HL-60/S4 treated with phorbol 12-myristate 13-acetate at 8.2 ng/mL for 4 days and 3 days (cell line): ENCODE measurements around the gene OCA2.
"Not testable (repeated sequence)": the region's sequence is repeated elsewhere in the genome, so short reads cannot be mapped to it uniquely, and the experiment has no call there.

Experiments used
- in situ Hi-C: fragments of 300-500 bp; cut with MboI; formaldehyde crosslinking; loops from 2 replicates; pipeline ENCODE4 v1.15.0; 2022; ENCODE audit warnings: low sequenced_read_pairs

The OCA2 gene

GRCh38 chr15:27746401-27746955, 352.6 kb downstream of the OCA2 start:
- in situ Hi-C loops: no loop called here

DNA sequence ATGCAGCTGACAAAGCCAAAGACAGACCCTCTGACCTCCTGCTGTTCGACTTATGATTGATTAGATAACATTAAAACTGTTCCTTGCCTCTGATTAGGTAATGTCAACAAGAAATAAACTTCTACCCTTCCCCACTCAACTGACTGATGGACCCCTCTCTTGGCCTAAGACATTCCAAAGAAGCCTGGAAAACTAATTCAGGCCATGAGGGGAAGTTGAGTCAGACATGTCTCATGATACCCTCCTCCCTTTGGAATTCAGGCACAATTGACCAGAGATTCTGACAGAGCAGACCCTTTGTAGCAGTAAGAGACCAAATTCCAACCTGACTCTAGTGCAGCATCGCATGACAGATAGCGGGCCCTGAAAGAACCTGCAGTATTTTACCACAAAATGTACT, 354.5 kb downstream of the OCA2 start:
- in situ Hi-C loops: no loop called here

- in situ Hi-C loops: no loop called here
Measured at GRCh38 chr15:27743638-27744037, 355.5 kb downstream of the OCA2 start.

- in situ Hi-C loops: no loop called here
Measured at GRCh38 chr15:27742751-27743477, 356.2 kb downstream of the OCA2 start.

DNA sequence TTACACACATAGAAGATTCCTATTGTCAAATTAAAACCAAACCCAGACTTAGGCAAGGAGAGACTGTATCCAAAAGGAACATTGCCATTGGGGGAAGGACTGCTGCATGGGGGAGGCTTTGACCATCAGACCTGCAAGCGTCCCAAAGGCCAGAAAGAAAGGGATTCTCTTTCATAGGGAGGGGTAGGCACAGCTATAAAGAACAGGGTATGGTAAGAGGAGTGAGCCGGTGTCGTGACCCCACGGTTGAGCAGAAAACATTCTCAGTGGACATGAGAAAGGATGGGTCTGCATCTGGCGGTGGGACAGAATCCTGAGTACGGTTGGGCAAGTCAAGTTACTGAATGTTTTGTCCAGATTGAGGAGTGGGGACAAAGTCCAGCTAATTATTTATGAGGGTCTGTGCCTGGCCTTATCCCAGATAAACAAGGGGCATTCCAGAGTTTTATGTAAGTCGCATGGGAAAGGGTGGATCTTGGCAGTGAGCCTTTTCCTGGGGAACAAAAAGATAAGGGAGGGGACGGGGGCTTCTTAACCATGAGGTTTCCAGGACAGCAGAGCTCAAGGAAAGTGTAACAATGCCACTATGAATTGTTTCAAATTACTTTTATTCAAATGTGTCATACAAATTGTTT, 357.8 kb downstream of the OCA2 start:
- in situ Hi-C loops: no loop called here

DNA sequence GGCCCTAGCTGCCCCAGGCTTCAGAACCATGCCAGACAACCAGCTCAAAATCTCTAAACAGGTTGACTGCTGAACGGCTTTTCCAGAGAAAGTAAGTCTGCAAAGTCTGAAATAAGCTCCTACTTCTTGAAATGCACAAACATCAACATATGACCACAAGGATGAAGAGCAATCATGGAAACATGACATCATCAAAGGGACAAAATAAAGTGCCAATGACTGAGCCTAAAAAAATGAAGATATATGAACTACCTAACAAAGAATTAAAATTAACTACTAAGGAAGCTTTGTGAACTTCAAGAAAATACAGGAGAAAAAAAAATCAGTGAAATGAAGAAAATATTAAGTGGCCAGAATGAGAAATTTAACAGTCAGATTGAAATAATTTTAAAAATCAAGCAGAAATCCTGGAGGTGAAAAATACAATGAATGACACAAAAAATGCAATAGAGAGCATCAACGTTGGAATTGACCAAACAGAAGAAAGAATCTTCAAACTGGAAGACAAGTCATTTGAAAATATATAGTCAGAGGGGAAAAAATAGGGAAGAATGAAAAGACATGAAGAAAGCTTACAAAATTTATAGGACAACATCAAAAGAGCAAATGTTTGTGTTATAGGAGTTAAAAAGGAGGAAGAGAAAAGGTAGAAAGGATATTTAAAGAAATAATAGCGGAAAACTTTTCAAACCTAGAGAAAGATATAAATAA, 364.2 kb downstream of the OCA2 start:
- in situ Hi-C loops: no loop called here

DNA sequence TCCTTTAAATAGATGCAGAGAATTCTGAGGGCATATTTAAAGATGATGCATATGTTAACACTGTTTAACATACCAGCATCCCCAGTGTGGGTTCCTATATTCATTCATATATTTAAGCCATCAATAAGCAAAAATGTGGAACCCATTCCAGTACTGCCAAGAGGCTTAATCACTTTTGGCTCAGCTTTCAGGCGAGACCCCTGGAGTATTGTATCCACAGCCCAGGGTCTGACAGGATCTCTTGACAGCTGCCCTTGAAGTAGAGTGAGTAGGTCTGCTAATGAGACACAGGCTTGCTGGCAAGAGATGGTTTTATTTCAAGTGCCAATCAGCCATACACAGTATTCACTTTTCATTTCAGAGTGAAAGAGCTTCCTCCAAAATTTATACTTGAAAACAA, 367.3 kb downstream of the OCA2 start:
- in situ Hi-C loops: no loop called here

GRCh38 chr15:27730868-27731267, 368.2 kb downstream of the OCA2 start:
- in situ Hi-C loops: no loop called here

DNA sequence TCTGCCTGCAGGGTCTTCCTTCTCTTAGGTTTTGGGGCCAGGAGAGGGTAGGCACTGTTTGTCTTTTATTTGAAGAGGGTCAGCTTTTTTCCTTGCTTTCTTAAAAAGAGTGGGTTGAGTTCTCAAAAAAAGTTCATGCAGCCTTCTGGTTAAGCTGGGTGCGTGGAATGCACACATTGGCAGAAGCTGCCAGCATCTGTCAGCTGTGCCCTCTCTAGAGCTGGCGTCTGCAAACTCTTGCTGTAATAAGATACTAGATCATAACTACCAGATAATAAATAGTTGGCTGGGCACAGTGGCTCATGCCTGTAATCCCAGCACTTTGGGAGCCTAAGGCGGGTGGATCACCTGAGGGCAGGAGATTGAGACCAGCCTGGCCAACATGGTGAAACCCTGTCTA, 373.4 kb downstream of the OCA2 start:
- in situ Hi-C loops: no loop called here

DNA sequence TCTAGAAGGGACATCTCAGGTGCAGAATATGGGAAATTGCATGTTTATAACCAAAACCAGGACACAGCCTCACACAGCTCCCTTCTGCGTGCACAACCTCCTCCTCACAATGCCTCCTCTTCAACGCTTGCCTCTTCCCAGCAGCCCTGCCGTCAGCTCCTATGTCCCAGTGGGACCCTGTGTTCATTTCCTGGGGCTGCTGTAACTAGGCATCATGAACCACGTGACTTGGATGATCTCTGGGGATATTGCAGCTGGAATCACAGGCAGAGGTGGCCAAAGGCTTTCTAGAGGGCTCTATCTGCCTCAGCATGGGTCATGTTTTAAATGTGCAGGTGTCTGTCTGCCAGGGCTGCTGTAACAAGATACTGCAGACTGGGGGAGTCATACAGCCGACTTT, 375.3 kb downstream of the OCA2 start:
- in situ Hi-C loops: no loop called here

- in situ Hi-C loops: no loop called here
Measured at GRCh38 chr15:27722102-27722501, 377.0 kb downstream of the OCA2 start.

DNA sequence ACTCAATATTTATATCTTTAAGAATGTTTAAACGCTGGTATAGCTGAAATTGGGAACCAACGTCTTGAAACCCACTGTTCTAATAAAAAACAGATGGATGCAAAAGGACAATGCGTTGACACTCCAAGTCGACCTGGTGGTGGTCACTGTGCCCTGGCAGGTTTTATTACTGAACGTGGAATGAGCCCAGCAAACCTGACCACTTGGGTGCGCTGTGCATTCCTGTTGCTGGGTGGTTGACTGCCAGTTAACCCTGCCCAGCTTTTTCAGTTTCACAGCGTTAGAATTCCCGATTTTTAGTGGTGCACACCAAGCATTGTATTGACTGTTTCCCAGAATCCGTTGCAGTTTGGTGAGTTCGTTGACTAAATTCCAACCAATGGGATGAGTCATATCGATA, 384.4 kb downstream of the OCA2 start:
- in situ Hi-C loops: no loop called here

DNA sequence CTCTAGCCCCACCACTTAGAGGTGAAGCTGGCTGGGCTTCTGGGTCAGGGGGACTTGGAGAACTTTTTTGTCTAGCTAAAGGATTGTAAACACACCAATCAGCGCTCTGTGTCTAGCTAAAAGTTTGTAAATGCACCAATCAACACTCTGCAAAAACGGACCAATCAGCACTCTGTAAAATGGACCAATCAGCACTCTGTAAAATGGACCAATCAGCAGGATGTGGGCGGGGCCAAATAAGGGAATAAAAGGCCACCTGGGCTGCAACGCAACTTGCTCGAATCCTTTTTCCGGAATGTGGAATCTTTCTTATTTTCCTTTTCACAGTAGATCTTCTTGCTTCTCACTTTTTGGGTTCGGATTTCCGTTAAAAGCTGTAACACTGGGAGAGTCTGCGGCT, 385.3 kb downstream of the OCA2 start:
- in situ Hi-C loops: not testable (repeated sequence)

- in situ Hi-C loops: no loop called here
Measured at GRCh38 chr15:27707257-27707656, 391.9 kb downstream of the OCA2 start.

DNA sequence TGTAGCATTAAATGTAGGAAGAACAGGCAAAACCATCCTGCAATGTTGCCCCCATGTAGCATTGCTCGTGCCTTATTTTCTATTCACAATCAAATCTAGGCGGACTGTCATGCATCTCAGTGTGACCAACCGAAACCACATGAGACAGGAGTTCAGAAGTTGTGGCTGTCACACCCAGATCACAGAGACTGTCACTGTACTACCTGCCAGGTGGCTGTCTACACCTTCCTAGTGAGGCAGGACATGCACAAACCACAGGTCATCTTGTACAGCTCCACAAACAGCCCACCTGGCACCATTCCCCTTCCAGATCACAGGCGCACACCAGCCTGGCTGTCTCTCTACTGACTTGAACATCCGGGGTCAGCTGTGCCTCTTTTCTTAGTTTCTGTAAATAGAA, 392.8 kb downstream of the OCA2 start:
- in situ Hi-C loops: no loop called here

DNA sequence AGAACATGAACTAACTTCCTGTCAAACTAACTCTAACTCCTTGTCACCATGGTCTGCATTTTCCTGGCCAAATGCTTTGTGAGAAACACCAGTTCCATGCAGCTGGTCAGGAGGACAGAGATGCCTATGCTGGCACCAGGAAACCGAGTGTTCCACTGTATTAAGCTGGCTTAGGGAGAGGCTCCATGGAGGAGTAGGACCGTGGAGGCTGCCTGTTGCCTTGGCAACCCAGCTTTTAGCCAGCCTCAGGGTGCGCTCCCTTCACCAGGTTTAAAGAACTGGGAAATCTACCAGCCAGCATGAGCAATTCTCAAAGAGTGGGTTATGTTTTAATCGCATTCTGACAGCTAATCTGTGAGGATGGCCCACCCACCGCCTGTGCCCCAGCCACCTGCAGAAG, 394.1 kb downstream of the OCA2 start:
- in situ Hi-C loops: no loop called here
